Lower lobe of right lung (tissue), 2 donors: Measurements from ENCODE around the gene PAX1. TPM values are rescaled to one million over a fixed set of nuclear protein-coding genes. Genes with fewer than 3 reads are reported as not detected.

ENCODE experiments used
- ATAC-seq, 2 donors: fragments of 200-7000 bp; cut with Tn5 transposase; one replicate each; pipeline ENCODE4 v1.9.1; 2020 to 2022; ENCODE audit warnings: mild to moderate bottlenecking in 2 of 2, moderate library complexity in 2 of 2
- DNase-seq: peaks from one replicate; pipeline ENCODE4 v3.0.0-alpha.2; 2020
- H3K27ac ChIP-seq: fragments of 200-600 bp; one replicate; pipeline ENCODE4 v1.8.0; 2022
- H3K27me3 ChIP-seq: fragments of 200-600 bp; one replicate; pipeline ENCODE4 v1.8.0; 2022; ENCODE audit warnings: low read depth
- H3K36me3 ChIP-seq: fragments of 200-600 bp; one replicate; pipeline ENCODE4 v1.8.0; 2022; ENCODE audit warnings: mild to moderate bottlenecking
- H3K4me1 ChIP-seq: fragments of 200-600 bp; one replicate; pipeline ENCODE4 v1.8.0; 2022
- H3K4me3 ChIP-seq: fragments of 200-600 bp; one replicate; pipeline ENCODE4 v1.8.0; 2022; ENCODE audit warnings: mild to moderate bottlenecking
- H3K9me3 ChIP-seq: fragments of 200-600 bp; one replicate; pipeline ENCODE4 v1.8.0; 2022
- CTCF ChIP-seq: fragments of 200-600 bp; IDR thresholded peaks from one replicate; pipeline ENCODE4 v1.8.0; 2022; ENCODE audit warnings: antibody characterized with exemption, mild to moderate bottlenecking
- intact Hi-C: fragments of 100-400 bp; cut with DNase I; formaldehyde crosslinking; loops from one replicate; pipeline ENCODE4 v1.11.0; 2022
- total RNA-seq: library from RNA; stranded (reverse); fragmentation: NEBNext Ultra II Directional; extraction: Animal tissue kit (Norgen Biotek cat#: 25700); gene quantifications from one replicate; pipeline ENCODE4 v1.2.1, GENCODE V29; 2021
- donor health status: DM: no; HTN: yes; CAD: no; lungs with severe emphysema.

The PAX1 gene
- total RNA-seq, 1 donor from 2014 or later, result not detected

GRCh38 chr20:21703717-21704407, 1.6 kb upstream of the PAX1 start:
- Histone ChIP-seq H3K4me3 (no peak overlapping the region), H3K36me3 (no peaks in the 10 kb centered on the region), H3K4me1 (peaks cover 10% of the 10 kb centered on the region), H3K27ac (no peak overlapping the region), H3K27me3 (peaks cover 96% of the 10 kb centered on the region), H3K9me3 (no peaks in the 10 kb centered on the region)
- TF ChIP-seq CTCF, result no peak
- DNase-seq, result no peak
- intact Hi-C loops, result no loop called here
- no peak for ATAC-seq

GRCh38 chr20:21704408-21705385, 767 bp upstream of the PAX1 start:
- intact Hi-C loops, result no loop called here
- H3K4me1 ChIP-seq, result peaks cover 10% of the 10 kb centered on the region

GRCh38 chr20:21706261-21707195, 1.1 kb downstream of the PAX1 start:
- Histone ChIP-seq H3K36me3 (no peaks in the 10 kb centered on the region), H3K9me3 (no peaks in the 10 kb centered on the region), H3K27me3 (peaks cover 95% of the 10 kb centered on the region), H3K27ac (no peak overlapping the region), H3K4me3 (no peak overlapping the region), H3K4me1 (peaks cover 10% of the 10 kb centered on the region)
- no peak for TF ChIP-seq CTCF
- ATAC-seq (no peak), DNase-seq (no peak)
- intact Hi-C loops, result no loop called here

More at GRCh38 chr20:21704408-21705385, 767 bp upstream of the PAX1 start:
- H3K27me3 ChIP-seq, result peaks cover 97% of the 10 kb centered on the region
- no peak for DNase-seq
- H3K4me3 ChIP-seq, result no peak overlapping the region
- no peaks in the 10 kb centered on the region for H3K9me3 ChIP-seq
- no peak for TF ChIP-seq CTCF
- H3K27ac ChIP-seq, result no peak overlapping the region
- H3K36me3 ChIP-seq, result no peaks in the 10 kb centered on the region
- ATAC-seq, result no peak

GRCh38 chr20:21707267-21707666, 1.8 kb downstream of the PAX1 start:
- TF ChIP-seq CTCF, result no peak
- H3K27ac ChIP-seq, result no peak overlapping the region
- ATAC-seq, result no peak
- H3K9me3 ChIP-seq, result no peaks in the 10 kb centered on the region
- no peak for DNase-seq
- no peak overlapping the region for H3K4me3 ChIP-seq
- H3K27me3 ChIP-seq, result peaks cover 95% of the 10 kb centered on the region
- H3K36me3 ChIP-seq, result no peaks in the 10 kb centered on the region
- H3K4me1 ChIP-seq, result peaks cover 10% of the 10 kb centered on the region
- intact Hi-C loops, result no loop called here
